NCI-H345 treated with DMSO at 0.1 percent for 48 hours (cell line): ENCODE results near the gene LIFR.
A peak's percentile ranks its signal among the peaks of the same experiment; 100 is the strongest.

Experiments
- DNase-seq: peaks from one replicate; lab custom pipeline; 2025; ENCODE audit not compliant: unreplicated experiment; lab: John Stamatoyannopoulos, UW

The LIFR gene

GRCh38 chr5:38445374-38446028 is 110.9 kb downstream of the LIFR start:
- DNase-seq = no peak

GRCh38 chr5:38443390-38443789 is 113.1 kb downstream of the LIFR start:
- DNase-seq = no peak

- DNase-seq = no peak
Observed at GRCh38 chr5:38442247-38442573, 114.2 kb downstream of the LIFR start.

GRCh38 chr5:38441453-38442246 is 114.8 kb downstream of the LIFR start:
- peak; percentile 90 for DNase-seq

- no peak for DNase-seq
Observed at GRCh38 chr5:38438757-38439156, 117.7 kb downstream of the LIFR start.

- no peak for DNase-seq
Observed at GRCh38 chr5:38434966-38435705, 121.3 kb downstream of the LIFR start.

- DNase-seq = no peak
Observed at GRCh38 chr5:38433160-38433861, 123.1 kb downstream of the LIFR start.

GRCh38 chr5:38431242-38431853 is 125.1 kb downstream of the LIFR start:
- DNase-seq = no peak

GRCh38 chr5:38426986-38427950 is 129.2 kb downstream of the LIFR start:
- DNase-seq = no peak

- no peak for DNase-seq
Observed at GRCh38 chr5:38426490-38426889, 130.0 kb downstream of the LIFR start.
